Activated naive CD4-positive, alpha-beta T cell treated with Interleukin-2 at 50 U/mL for 16 hours (primary cell): Measurements from ENCODE around the gene USP17L21.
"Not testable (repeated sequence)": the region's sequence is repeated elsewhere in the genome, so short reads cannot be mapped to it uniquely, and the experiment has no call there.

Experiments used
- DNase-seq: peaks from one replicate; pipeline ENCODE4 v3.0.0-alpha.2; 2020

The USP17L21 gene, protein sequence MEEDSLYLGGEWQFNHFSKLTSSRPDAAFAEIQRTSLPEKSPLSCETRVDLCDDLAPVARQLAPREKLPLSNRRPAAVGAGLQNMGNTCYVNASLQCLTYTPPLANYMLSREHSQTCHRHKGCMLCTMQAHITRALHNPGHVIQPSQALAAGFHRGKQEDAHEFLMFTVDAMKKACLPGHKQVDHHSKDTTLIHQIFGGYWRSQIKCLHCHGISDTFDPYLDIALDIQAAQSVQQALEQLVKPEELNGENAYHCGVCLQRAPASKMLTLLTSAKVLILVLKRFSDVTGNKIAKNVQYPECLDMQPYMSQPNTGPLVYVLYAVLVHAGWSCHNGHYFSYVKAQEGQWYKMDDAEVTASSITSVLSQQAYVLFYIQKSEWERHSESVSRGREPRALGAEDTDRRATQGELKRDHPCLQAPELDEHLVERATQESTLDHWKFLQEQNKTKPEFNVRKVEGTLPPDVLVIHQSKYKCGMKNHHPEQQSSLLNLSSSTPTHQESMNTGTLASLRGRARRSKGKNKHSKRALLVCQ

DNA sequence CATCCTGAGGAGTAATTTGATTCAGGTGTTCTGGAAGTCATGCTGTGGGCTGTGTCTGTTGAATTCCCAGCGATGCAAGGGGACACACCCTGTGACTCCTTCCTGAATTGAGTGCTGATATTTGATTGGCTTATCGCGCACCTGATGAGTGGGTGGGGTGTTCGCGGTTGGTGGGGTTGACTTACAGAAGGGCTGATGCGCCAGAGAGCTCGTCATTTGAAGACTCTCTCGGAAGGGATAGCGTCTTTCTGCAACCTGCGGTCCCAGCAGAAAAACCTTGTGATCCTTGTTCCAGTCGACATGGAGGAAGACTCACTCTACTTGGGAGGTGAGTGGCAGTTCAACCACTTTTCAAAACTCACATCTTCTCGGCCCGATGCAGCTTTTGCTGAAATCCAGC is at the start of gene USP17L21:
USP17L21 (plus strand) TSS at position 301 of the 400 bp plus-strand sequence; CDS start at position 301, 0 bp downstream.
- not testable (repeated sequence) for DNase-seq

DNA sequence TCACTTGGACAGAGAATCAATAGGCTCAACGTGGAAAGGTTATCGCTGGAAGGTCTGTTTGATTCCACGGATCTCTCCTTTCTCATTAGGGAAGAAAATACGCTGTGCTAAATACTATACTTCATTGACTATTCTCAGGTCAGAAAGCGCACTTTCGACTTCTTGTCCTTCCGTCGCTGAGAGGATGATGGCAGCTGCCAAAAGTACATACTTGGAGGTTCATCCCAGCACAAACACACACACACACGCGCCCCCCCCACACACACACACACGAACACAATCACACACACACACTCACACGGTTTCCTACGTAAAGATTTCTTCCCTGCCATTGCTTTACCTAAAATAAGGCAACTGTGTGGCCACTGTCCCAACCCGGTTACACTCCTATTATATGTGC is 48.0 kb upstream of the USP17L21 start:
- DNase-seq: not testable (repeated sequence)

DNA sequence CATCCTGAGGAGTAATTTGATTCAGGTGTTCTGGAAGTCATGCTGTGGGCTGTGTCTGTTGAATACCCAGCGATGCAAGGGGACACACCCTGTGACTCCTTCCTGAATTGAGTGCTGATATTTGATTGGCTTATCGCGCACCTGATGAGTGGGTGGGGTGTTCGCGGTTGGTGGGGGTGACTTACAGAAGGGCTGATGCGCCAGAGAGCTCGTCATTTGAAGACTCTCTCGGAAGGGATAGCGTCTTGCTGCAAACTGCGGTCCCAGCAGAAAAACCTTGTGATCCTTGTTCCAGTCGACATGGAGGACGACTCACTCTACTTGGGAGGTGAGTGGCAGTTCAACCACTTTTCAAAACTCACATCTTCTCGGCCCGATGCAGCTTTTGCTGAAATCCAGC is 47.6 kb upstream of the USP17L21 start, which contains the start of gene USP17L11:
USP17L11 (plus strand) TSS at position 301 of the 400 bp plus-strand sequence; CDS start at position 301, 0 bp downstream.
- not testable (repeated sequence) for DNase-seq

DNA sequence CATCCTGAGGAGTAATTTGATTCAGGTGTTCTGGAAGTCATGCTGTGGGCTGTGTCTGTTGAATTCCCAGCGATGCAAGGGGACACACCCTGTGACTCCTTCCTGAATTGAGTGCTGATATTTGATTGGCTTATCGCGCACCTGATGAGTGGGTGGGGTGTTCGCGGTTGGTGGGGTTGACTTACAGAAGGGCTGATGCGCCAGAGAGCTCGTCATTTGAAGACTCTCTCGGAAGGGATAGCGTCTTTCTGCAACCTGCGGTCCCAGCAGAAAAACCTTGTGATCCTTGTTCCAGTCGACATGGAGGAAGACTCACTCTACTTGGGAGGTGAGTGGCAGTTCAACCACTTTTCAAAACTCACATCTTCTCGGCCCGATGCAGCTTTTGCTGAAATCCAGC is 42.8 kb upstream of the USP17L21 start, which contains the start of gene USP17L12:
USP17L12 (plus strand) TSS at position 301 of the 400 bp plus-strand sequence; CDS start at position 301, 0 bp downstream.
- DNase-seq: not testable (repeated sequence)

DNA sequence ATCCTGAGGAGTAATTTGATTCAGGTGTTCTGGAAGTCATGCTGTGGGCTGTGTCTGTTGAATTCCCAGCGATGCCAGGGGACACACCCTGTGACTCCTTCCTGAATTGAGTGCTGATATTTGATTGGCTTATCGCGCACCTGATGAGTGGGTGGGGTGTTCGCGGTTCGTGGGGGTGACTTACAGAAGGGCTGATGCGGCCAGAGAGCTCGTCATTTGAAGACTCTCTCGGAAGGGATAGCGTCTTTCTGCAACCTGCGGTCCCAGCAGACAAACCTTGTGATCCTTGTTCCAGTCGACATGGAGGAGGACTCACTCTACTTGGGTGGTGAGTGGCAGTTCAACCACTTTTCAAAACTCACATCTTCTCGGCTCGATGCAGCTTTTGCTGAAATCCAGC is 38.1 kb upstream of the USP17L21 start, which contains the start of gene USP17L13:
USP17L13 (plus strand) TSS at position 301 of the 400 bp plus-strand sequence; CDS start at position 301, 0 bp downstream.
- not testable (repeated sequence) for DNase-seq

DNA sequence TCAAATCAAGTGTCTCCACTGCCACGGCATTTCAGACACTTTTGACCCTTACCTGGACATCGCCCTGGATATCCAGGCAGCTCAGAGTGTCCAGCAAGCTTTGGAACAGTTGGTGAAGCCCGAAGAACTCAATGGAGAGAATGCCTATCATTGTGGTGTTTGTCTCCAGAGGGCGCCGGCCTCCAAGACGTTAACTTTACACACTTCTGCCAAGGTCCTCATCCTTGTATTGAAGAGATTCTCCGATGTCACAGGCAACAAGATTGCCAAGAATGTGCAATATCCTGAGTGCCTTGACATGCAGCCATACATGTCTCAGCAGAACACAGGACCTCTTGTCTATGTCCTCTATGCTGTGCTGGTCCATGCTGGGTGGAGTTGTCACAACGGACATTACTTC is 32.4 kb upstream of the USP17L21 start:
- not testable (repeated sequence) for DNase-seq

DNA sequence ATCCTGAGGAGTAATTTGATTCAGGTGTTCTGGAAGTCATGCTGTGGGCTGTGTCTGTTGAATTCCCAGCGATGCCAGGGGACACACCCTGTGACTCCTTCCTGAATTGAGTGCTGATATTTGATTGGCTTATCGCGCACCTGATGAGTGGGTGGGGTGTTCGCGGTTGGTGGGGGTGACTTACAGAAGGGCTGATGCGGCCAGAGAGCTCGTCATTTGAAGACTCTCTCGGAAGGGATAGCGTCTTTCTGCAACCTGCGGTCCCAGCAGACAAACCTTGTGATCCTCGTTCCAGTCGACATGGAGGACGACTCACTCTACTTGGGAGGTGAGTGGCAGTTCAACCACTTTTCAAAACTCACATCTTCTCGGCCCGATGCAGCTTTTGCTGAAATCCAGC is 28.6 kb upstream of the USP17L21 start, which contains the start of gene USP17L15:
USP17L15 (plus strand) TSS at position 301 of the 400 bp plus-strand sequence; CDS start at position 301, 0 bp downstream.
- DNase-seq: not testable (repeated sequence)

DNA sequence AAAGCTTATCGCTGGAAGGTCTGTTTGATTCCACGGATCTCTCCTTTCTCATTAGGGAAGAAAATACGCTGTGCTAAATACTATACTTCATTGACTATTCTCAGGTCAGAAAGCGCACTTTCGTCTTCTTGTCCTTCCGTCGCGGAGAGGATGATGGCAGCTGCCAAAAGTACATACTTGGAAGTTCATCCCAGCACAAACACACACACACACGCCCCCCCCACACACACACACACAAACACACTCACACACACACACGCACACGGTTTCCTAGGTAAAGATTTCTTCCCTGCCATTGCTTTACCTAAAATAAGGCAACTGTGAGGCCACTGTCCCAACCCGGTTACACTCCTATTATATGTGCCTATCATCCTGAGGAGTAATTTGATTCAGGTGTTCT is 24.2 kb upstream of the USP17L21 start:
- DNase-seq: not testable (repeated sequence)

DNA sequence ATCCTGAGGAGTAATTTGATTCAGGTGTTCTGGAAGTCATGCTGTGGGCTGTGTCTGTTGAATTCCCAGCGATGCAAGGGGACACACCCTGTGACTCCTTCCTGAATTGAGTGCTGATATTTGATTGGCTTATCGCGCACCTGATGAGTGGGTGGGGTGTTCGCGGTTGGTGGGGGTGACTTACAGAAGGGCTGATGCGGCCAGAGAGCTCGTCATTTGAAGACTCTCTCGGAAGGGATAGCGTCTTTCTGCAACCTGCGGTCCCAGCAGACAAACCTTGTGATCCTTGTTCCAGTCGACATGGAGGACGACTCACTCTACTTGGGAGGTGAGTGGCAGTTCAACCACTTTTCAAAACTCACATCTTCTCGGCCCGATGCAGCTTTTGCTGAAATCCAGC is 19.1 kb upstream of the USP17L21 start, which contains the start of gene USP17L17:
USP17L17 (plus strand) TSS at position 301 of the 400 bp plus-strand sequence; CDS start at position 301, 0 bp downstream.
- DNase-seq: not testable (repeated sequence)

DNA sequence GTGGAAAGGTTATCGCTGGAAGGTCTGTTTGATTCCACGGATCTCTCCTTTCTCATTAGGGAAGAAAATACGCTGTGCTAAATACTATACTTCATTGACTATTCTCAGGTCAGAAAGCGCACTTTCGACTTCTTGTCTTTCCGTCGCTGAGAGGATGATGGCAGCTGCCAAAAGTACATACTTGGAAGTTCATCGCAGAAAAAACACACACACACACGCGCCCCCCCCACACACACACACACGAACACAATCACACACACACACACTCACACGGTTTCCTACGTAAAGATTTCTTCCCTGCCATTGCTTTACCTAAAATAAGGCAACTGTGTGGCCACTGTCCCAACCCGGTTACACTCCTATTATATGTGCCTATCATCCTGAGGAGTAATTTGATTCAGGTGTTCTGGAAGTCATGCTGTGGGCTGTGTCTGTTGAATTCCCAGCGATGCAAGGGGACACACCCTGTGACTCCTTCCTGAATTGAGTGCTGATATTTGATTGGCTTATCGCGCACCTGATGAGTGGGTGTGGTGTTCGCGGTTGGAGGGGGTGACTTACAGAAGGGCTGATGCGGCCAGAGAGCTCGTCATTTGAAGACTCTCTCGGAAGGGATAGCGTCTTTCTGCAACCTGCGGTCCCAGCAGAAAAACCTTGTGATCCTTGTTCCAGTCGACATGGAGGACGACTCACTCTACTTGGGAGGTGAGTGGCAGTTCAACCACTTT is 14.6 kb upstream of the USP17L21 start, which contains the start of gene USP17L18:
USP17L18 (plus strand) TSS at position 678 of the 728 bp plus-strand sequence; CDS start at position 678, 0 bp downstream.
- DNase-seq: not testable (repeated sequence)

DNA sequence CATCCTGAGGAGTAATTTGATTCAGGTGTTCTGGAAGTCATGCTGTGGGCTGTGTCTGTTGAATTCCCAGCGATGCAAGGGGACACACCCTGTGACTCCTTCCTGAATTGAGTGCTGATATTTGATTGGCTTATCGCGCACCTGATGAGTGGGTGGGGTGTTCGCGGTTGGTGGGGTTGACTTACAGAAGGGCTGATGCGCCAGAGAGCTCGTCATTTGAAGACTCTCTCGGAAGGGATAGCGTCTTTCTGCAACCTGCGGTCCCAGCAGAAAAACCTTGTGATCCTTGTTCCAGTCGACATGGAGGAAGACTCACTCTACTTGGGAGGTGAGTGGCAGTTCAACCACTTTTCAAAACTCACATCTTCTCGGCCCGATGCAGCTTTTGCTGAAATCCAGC is 9.6 kb upstream of the USP17L21 start, which contains the start of gene USP17L19:
USP17L19 (plus strand) TSS at position 301 of the 400 bp plus-strand sequence; CDS start at position 301, 0 bp downstream.
- DNase-seq: not testable (repeated sequence)

DNA sequence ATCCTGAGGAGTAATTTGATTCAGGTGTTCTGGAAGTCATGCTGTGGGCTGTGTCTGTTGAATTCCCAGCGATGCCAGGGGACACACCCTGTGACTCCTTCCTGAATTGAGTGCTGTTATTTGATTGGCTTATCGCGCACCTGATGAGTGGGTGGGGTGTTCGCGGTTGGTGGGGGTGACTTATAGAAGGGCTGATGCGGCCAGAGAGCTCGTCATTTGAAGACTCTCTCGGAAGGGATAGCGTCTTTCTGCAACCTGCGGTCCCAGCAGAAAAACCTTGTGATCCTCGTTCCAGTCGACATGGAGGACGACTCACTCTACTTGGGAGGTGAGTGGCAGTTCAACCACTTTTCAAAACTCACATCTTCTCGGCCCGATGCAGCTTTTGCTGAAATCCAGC is 4.8 kb upstream of the USP17L21 start, which contains the start of gene USP17L20:
USP17L20 (plus strand) TSS at position 301 of the 400 bp plus-strand sequence; CDS start at position 301, 0 bp downstream.
- DNase-seq: not testable (repeated sequence)

DNA sequence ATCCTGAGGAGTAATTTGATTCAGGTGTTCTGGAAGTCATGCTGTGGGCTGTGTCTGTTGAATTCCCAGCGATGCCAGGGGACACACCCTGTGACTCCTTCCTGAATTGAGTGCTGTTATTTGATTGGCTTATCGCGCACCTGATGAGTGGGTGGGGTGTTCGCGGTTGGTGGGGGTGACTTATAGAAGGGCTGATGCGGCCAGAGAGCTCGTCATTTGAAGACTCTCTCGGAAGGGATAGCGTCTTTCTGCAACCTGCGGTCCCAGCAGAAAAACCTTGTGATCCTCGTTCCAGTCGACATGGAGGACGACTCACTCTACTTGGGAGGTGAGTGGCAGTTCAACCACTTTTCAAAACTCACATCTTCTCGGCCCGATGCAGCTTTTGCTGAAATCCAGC is 4.6 kb downstream of the USP17L21 start, which contains the start of gene USP17L22:
USP17L22 (plus strand) TSS at position 301 of the 400 bp plus-strand sequence; CDS start at position 301, 0 bp downstream.
- not testable (repeated sequence) for DNase-seq

DNA sequence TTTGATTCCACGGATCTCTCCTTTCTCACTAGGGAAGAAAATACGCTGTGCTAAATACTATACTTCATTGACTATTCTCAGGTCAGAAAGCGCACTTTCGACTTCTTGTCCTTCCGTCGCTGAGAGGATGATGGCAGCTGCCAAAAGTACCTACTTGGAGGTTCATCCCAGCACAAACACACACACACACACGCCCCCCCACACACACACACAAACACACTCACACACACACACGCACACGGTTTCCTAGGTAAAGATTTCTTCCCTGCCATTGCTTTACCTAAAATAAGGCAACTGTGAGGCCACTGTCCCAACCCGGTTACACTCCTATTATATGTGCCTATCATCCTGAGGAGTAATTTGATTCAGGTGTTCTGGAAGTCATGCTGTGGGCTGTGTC is 9.0 kb downstream of the USP17L21 start:
- DNase-seq: not testable (repeated sequence)
